NT2/D1 (cell line): ENCODE measurements around the gene PLCL1.

Experiments used
- SUZ12 ChIP-seq: IDR thresholded peaks from 2 replicates; pipeline ENCODE4 v1.6.1; 2011; ENCODE audit not compliant: insufficient read length, insufficient read depth; ENCODE audit errors: extremely low read depth
- YY1 ChIP-seq: IDR thresholded peaks from 2 replicates; pipeline ENCODE4 v1.6.1; 2011; ENCODE audit not compliant: insufficient read length, insufficient read depth
- ZNF274 ChIP-seq: IDR thresholded peaks from 2 replicates; pipeline ENCODE4 v1.6.1; 2011; ENCODE audit warnings: mild to moderate bottlenecking, low read depth, low read length

GRCh38 chr2:198097630-198098029 lies 293.2 kb downstream of the PLCL1 start:
- TF ChIP-seq YY1: no peak
- TF ChIP-seq SUZ12: no peak
- no peak for TF ChIP-seq ZNF274
